Measurements from ENCODE around the gene PCDHGB3.
"Not testable (repeated sequence)": the region's sequence is repeated elsewhere in the genome, so short reads cannot be mapped to it uniquely, and the experiment has no call there.

Gene PCDHGB3

GRCh38 chr5:141375444-141376155 is 5.6 kb downstream of the PCDHGB3 start:
- H3K4me3 ChIP-seq (ENCODE audit: insufficient read depth, low read depth, low read length); H3K36me3 ChIP-seq (ENCODE audit: control insufficient read depth, insufficient read depth, low read length); H3K4me1 ChIP-seq (ENCODE audit: control insufficient read depth, insufficient read depth, low read length); H3K27me3 ChIP-seq (ENCODE audit: control insufficient read depth, insufficient read depth, low read length, poor library complexity, severe bottlenecking); H3K27ac ChIP-seq (ENCODE audit: insufficient read depth, low read depth, low read length, poor library complexity, severe bottlenecking); H3K9me3 ChIP-seq (ENCODE audit: control insufficient read depth, low read length): not testable (repeated sequence)
- 94 to 96% methylated on average over 36 of the region's 48 CpGs for WGBS, 2 experiments

DNA sequence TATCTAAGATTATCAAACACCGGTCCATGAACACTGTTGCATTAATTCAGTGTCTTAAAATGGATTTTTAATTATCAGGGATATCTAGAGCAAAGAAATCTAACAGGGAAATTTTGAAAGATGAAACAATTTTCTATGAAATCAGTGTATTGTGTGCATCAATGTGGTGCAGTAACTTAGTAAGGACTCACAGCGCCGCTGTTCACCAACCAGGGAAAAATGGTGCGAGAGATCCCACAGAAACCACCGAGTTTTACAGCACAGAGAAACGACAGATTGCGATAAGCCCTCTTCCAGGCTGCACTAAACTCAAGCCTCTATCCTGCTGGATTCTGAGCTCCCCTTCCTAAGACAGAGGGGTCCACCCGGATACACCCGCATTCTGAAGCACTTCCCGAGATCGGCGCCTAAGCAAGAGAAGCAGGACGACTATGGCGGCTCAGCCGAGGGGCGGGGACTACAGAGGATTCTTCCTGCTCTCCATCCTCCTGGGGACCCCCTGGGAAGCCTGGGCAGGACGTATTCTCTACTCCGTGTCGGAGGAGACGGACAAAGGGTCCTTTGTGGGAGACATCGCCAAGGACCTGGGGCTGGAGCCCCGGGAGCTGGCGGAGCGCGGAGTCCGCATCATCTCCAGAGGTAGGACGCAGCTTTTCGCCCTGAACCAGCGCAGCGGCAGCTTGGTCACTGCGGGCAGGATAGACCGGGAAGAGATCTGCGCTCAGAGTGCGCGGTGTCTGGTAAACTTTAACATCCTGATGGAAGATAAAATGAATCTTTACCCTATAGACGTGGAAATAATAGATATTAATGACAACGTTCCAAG is 12.6 kb downstream of the PCDHGB3 start, which contains the start of gene PCDHGA7:
Gene PCDHGA7, plus strand, starts transcription at position 274 of the 826 bp plus-strand sequence. Its CDS starts 158 bp downstream, at position 432.
- H3K36me3 ChIP-seq (ENCODE audit: control insufficient read depth, insufficient read depth, low read length), result no peaks in the 10 kb centered on the region
- no peak within 1 kb of the TSS for H3K27ac ChIP-seq (ENCODE audit: insufficient read depth, low read depth, low read length, poor library complexity, severe bottlenecking)
- peaks cover 2% of the 10 kb centered on the region for H3K9me3 ChIP-seq (ENCODE audit: control insufficient read depth, low read length)
- WGBS, 2 experiments, result 94 to 95% methylated on average over 37 of the region's 37 CpGs
- H3K4me1 ChIP-seq (ENCODE audit: control insufficient read depth, insufficient read depth, low read length), result no peaks in the 10 kb centered on the region
- no peaks in the 10 kb centered on the region for H3K27me3 ChIP-seq (ENCODE audit: control insufficient read depth, insufficient read depth, low read length, poor library complexity, severe bottlenecking)
- H3K4me3 ChIP-seq (ENCODE audit: insufficient read depth, low read depth, low read length), result no peak within 1 kb of the TSS

- Histone ChIP-seq H3K4me1 (ENCODE audit: control insufficient read depth, insufficient read depth, low read length) (no peaks in the 10 kb centered on the region), H3K36me3 (ENCODE audit: control insufficient read depth, insufficient read depth, low read length) (no peaks in the 10 kb centered on the region), H3K27me3 (ENCODE audit: control insufficient read depth, insufficient read depth, low read length, poor library complexity, severe bottlenecking) (no peaks in the 10 kb centered on the region), H3K27ac (ENCODE audit: insufficient read depth, low read depth, low read length, poor library complexity, severe bottlenecking) (no peak overlapping the region), H3K9me3 (ENCODE audit: control insufficient read depth, low read length) (peaks cover 3% of the 10 kb centered on the region), H3K4me3 (ENCODE audit: insufficient read depth, low read depth, low read length) (no peak overlapping the region)
- 94 to 96% methylated on average over 21 of the region's 21 CpGs for WGBS, 2 experiments
Measured at GRCh38 chr5:141383345-141383744, 13.3 kb downstream of the PCDHGB3 start.

DNA sequence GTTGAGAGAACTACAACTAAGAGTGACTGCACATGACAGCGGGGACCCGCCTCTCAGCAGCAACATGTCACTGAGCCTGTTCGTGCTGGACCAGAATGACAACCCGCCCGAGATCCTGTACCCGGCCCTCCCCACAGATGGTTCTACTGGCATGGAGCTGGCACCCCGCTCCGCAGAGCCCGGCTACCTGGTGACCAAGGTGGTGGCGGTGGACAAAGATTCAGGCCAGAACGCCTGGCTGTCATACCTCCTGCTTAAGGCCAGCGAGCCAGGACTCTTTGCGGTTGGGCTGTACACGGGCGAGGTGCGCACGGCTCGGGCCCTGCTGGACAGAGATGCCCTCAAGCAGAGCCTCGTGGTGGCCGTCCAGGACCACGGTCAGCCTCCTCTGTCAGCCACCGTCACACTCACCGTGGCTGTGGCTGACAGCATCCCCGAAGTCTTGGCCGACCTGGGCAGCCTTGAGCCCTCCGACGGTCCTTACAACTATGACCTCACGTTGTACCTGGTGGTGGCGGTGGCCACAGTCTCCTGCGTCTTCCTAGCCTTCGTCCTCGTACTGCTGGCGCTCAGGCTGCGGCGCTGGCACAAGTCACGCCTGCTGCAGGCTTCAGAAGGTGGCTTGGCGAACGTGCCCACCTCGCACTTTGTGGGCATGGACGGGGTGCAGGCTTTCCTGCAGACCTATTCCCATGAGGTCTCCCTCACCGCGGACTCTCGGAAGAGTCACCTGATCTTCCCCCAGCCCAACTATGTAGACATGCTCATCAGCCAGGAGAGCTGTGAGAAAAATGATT is 14.6 kb downstream of the PCDHGB3 start:
- 94 to 96% methylated on average over 43 of the region's 43 CpGs for WGBS, 2 experiments
- H3K27me3 ChIP-seq (ENCODE audit: control insufficient read depth, insufficient read depth, low read length, poor library complexity, severe bottlenecking), result no peaks in the 10 kb centered on the region
- no peak overlapping the region for H3K27ac ChIP-seq (ENCODE audit: insufficient read depth, low read depth, low read length, poor library complexity, severe bottlenecking)
- no peaks in the 10 kb centered on the region for H3K4me1 ChIP-seq (ENCODE audit: control insufficient read depth, insufficient read depth, low read length)
- H3K4me3 ChIP-seq (ENCODE audit: insufficient read depth, low read depth, low read length), result no peak overlapping the region
- peaks cover 7% of the 10 kb centered on the region for H3K9me3 ChIP-seq (ENCODE audit: control insufficient read depth, low read length)
- no peaks in the 10 kb centered on the region for H3K36me3 ChIP-seq (ENCODE audit: control insufficient read depth, insufficient read depth, low read length)

- H3K27ac ChIP-seq (ENCODE audit: insufficient read depth, low read depth, low read length, poor library complexity, severe bottlenecking); H3K27me3 ChIP-seq (ENCODE audit: control insufficient read depth, insufficient read depth, low read length, poor library complexity, severe bottlenecking); H3K9me3 ChIP-seq (ENCODE audit: control insufficient read depth, low read length); H3K36me3 ChIP-seq (ENCODE audit: control insufficient read depth, insufficient read depth, low read length); H3K4me1 ChIP-seq (ENCODE audit: control insufficient read depth, insufficient read depth, low read length): not testable (repeated sequence)
- peak within 1 kb of the TSS; percentile 23 for H3K4me3 ChIP-seq (ENCODE audit: insufficient read depth, low read depth, low read length)
- WGBS, 2 experiments, result 65 to 71% methylated on average over 17 of the region's 40 CpGs
Measured at GRCh38 chr5:141387557-141388311, 17.7 kb downstream of the PCDHGB3 start, which contains the start of gene PCDHGB4. TSS of gene PCDHGB4 (plus strand) at chr5:141387698. CDS start at chr5:141387885, 187 bp downstream.

- 92 to 100% methylated on average over 9 to 10 of the region's 10 CpGs for WGBS, 2 experiments
- H3K4me1 ChIP-seq (ENCODE audit: control insufficient read depth, insufficient read depth, low read length), result no peaks in the 10 kb centered on the region
- H3K9me3 ChIP-seq (ENCODE audit: control insufficient read depth, low read length), result peaks cover 5% of the 10 kb centered on the region
- H3K36me3 ChIP-seq (ENCODE audit: control insufficient read depth, insufficient read depth, low read length), result peaks cover 12% of the 10 kb centered on the region
- H3K4me3 ChIP-seq (ENCODE audit: insufficient read depth, low read depth, low read length), result no peak overlapping the region
- H3K27ac ChIP-seq (ENCODE audit: insufficient read depth, low read depth, low read length, poor library complexity, severe bottlenecking), result no peak overlapping the region
- H3K27me3 ChIP-seq (ENCODE audit: control insufficient read depth, insufficient read depth, low read length, poor library complexity, severe bottlenecking), result no peaks in the 10 kb centered on the region
Measured at GRCh38 chr5:141388661-141389060, 18.6 kb downstream of the PCDHGB3 start.

DNA sequence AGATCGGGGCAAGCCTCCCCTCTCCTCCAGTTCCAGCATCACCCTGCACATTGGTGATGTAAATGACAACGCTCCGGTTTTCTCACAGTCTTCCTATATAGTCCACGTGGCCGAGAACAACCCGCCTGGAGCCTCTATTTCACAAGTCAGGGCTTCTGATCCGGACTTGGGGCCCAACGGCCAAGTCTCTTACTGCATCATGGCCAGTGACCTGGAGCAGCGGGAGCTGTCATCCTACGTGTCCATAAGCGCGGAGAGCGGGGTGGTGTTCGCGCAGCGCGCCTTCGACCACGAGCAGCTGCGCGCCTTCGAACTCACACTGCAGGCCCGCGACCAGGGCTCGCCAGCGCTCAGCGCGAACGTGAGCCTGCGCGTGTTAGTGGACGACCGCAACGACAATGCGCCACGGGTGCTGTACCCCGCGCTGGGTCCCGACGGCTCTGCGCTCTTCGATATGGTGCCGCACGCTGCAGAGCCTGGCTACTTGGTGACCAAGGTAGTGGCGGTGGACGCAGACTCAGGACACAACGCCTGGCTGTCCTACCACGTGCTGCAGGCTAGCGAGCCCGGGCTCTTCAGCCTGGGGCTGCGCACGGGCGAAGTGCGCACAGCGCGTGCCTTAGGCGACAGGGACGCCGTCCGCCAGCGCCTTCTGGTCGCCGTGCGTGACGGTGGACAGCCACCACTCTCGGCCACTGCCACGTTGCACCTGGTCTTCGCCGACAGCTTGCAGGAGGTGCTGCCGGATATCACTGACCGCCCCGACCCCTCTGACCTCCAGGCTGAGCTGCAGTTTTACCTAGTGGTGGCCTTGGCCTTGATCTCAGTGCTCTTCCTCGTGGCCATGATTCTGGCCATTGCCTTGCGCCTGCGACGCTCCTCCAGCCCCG is 19.4 kb downstream of the PCDHGB3 start:
- Histone ChIP-seq H3K27ac (ENCODE audit: insufficient read depth, low read depth, low read length, poor library complexity, severe bottlenecking) (no peak overlapping the region), H3K36me3 (ENCODE audit: control insufficient read depth, insufficient read depth, low read length) (peaks cover 12% of the 10 kb centered on the region), H3K9me3 (ENCODE audit: control insufficient read depth, low read length) (peaks cover 5% of the 10 kb centered on the region), H3K4me3 (ENCODE audit: insufficient read depth, low read depth, low read length) (no peak overlapping the region), H3K27me3 (ENCODE audit: control insufficient read depth, insufficient read depth, low read length, poor library complexity, severe bottlenecking) (no peaks in the 10 kb centered on the region), H3K4me1 (ENCODE audit: control insufficient read depth, insufficient read depth, low read length) (no peaks in the 10 kb centered on the region)
- 96 to 97% methylated on average over 77 of the region's 77 CpGs for WGBS, 2 experiments

- 96 to 97% methylated on average over 37 to 38 of the region's 38 CpGs for WGBS, 2 experiments
- H3K9me3 ChIP-seq (ENCODE audit: control insufficient read depth, low read length), result peaks cover 5% of the 10 kb centered on the region
Measured at GRCh38 chr5:141392429-141393198, 22.6 kb downstream of the PCDHGB3 start, which contains the start of gene PCDHGA8. TSS of gene PCDHGA8 (plus strand) at chr5:141392633. CDS start at chr5:141392814, 181 bp downstream.

More at GRCh38 chr5:141392429-141393198, 22.6 kb downstream of the PCDHGB3 start, which contains the start of gene PCDHGA8:
- peaks cover 12% of the 10 kb centered on the region for H3K36me3 ChIP-seq (ENCODE audit: control insufficient read depth, insufficient read depth, low read length)
- H3K27me3 ChIP-seq (ENCODE audit: control insufficient read depth, insufficient read depth, low read length, poor library complexity, severe bottlenecking), result no peaks in the 10 kb centered on the region
- H3K4me3 ChIP-seq (ENCODE audit: insufficient read depth, low read depth, low read length), result no peak within 1 kb of the TSS
- no peak within 1 kb of the TSS for H3K27ac ChIP-seq (ENCODE audit: insufficient read depth, low read depth, low read length, poor library complexity, severe bottlenecking)
- no peaks in the 10 kb centered on the region for H3K4me1 ChIP-seq (ENCODE audit: control insufficient read depth, insufficient read depth, low read length)

Measured in ectodermal cell (in vitro differentiated cells).